SJCRH30 (cell line): ENCODE measurements around the gene VSTM4. TPM values are rescaled to one million over a fixed set of nuclear protein-coding genes. Genes with fewer than 3 reads are reported as not detected.

Experiments used
- DNase-seq, 2 experiments: peaks; one replicate each; pipeline ENCODE4 v3.0.0-alpha.2; 2015 to 2020
- H3K27ac ChIP-seq: fragments of 250-450 bp; sonication (Bioruptor Pico); 2 replicates; pipeline ENCODE4 v1.5.1; 2020; ENCODE audit warnings: mild to moderate bottlenecking, moderate library complexity
- H3K27me3 ChIP-seq: fragments of 250-450 bp; sonication (Bioruptor Pico); 2 replicates; pipeline ENCODE4 v1.5.1; 2020; ENCODE audit warnings: mild to moderate bottlenecking, moderate library complexity
- H3K36me3 ChIP-seq: fragments of 250-450 bp; sonication (Bioruptor Pico); 2 replicates; pipeline ENCODE4 v1.5.1; 2020; ENCODE audit warnings: mild to moderate bottlenecking, moderate library complexity
- H3K4me1 ChIP-seq: fragments of 250-450 bp; sonication (Bioruptor Pico); 2 replicates; pipeline ENCODE4 v1.5.1; 2020; ENCODE audit warnings: mild to moderate bottlenecking, moderate library complexity
- H3K4me3 ChIP-seq: fragments of 250-450 bp; sonication (Bioruptor Pico); 2 replicates; pipeline ENCODE4 v1.5.1; 2020; ENCODE audit warnings: mild to moderate bottlenecking, moderate library complexity
- H3K9me3 ChIP-seq: fragments of 250-450 bp; sonication (Bioruptor Pico); replicated peaks from 2 replicates; pipeline ENCODE4 v1.5.1; 2020; ENCODE audit warnings: mild to moderate bottlenecking, moderate library complexity
- total RNA-seq: library from RNA; depleted of rRNA; stranded (reverse); fragments of >200 nt; shearing (Covaris generic); gene quantifications from 2 replicates; pipeline ENCODE4 v1.2.3, GENCODE V29; 2014

Gene VSTM4
- total RNA-seq, 1 experiment from 2014 or later: 7.2 TPM

DNA sequence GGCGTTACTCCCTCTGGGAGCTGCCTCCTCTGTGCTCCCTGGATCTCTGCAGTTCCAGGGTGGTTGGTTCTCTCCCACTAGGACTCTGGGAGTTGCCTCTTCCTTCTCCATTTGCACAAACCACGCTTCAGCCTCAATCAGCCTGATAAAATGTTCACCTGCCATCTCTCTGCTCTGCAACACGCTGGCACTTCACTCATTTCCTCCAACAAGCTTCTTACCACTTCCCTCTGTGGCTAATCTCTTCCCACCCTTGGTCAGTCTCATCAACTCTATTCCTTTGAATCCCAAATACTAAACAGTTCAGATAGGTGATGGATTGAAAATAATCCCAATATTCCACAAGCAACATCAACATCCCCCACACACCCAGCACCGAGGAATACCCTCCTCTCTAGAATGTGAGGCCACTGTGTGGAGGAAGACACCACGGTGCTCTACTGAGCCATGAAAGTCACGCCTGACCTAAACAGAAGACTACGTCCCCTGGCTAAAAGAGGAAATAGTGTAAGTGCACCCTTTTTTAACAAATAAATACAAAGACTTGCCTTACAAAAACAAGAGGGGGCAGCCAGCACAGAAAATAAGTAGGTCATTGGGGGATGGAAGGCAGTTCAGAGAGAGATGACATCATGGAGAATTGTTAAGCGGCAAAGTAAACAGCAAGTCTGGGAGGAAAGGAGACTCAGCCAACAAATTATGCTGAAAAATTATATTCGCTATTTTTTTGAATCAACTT is 20.4 kb upstream of the VSTM4 start:
- DNase-seq: no peak
- no peaks in the 10 kb centered on the region for H3K9me3 ChIP-seq
- H3K36me3 ChIP-seq: no peaks in the 10 kb centered on the region
- H3K4me1 ChIP-seq: peaks cover 37% of the 10 kb centered on the region
- H3K4me3 ChIP-seq: no peak overlapping the region
- H3K27ac ChIP-seq: no peak overlapping the region
- no peaks in the 10 kb centered on the region for H3K27me3 ChIP-seq

DNA sequence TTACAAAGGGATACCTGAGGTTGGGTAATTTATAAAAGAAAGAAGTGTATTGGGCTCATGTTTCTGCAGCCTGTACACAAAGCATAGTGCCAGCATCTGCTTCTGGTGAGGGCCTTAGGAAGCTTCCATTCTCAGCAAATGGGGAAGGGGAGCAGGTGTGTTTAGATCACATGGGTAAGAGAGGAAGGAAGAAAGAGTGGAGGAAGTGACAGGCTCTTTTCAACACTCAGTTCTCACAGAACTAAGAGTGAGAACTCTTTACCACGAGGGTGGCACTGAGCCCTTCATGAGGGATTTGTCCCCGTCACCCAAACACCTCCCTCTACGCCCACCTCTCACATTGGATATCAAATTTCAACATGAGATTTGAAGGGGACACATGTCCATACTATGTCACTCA is 19.0 kb upstream of the VSTM4 start:
- Histone ChIP-seq H3K27ac (no peak overlapping the region), H3K4me1 (peaks cover 25% of the 10 kb centered on the region), H3K9me3 (no peaks in the 10 kb centered on the region), H3K4me3 (no peak overlapping the region), H3K36me3 (no peaks in the 10 kb centered on the region), H3K27me3 (no peaks in the 10 kb centered on the region)
- no peak for DNase-seq

DNA sequence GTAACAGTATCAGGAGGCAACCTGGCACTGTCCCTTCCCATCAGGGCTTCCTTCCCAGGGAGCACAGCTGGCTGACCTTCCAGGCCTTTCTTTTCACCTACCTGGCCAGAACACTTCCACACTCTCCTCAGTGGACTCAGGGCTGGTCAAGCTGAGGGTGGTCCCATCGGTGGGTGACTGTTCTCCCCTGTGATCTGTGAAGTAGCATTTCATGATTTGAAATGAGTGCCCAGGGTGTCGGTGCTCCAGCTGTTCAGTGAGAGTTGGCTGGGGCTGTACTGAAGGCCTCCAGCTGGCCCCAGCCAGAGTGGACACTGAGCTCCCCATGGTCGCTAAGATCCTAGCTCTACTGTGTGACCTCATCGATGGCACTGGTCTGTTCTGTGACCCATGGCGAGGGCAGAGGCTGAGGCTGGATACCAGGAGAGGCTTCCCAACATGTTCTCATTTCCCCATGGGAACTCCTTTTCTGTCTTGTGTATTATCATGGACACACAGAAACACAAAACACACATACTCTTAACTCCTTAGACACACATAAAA is 18.5 kb upstream of the VSTM4 start, which contains the start of gene FAM170B:
TSS of gene FAM170B (minus strand) at position 316 of the 543 bp plus-strand sequence. CDS start at position 213, 103 bp downstream.
- Histone ChIP-seq H3K27me3 (no peaks in the 10 kb centered on the region), H3K4me1 (peaks cover 20% of the 10 kb centered on the region), H3K36me3 (no peaks in the 10 kb centered on the region), H3K27ac (no peak within 1 kb of the TSS), H3K9me3 (no peaks in the 10 kb centered on the region), H3K4me3 (no peak within 1 kb of the TSS)
- no peak for DNase-seq

DNA sequence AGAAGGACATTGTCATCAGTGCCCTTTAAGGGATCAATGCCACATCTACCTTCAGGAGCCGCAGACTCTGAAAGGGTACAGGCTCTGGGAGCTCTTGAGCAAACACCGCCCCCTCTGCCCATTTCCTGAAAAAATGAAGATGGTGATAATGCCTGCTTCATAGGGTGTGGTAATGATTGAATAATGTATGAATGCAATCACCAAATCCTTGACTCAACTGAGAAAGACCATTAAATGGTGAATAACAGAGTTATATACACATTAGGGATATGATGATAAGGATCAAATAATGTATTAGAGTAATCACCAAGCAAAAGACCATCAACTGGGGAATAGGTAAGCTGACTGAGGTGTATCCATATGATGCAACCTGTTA is 17.0 kb upstream of the VSTM4 start:
- Histone ChIP-seq H3K36me3 (no peaks in the 10 kb centered on the region), H3K27me3 (no peaks in the 10 kb centered on the region), H3K4me1 (peaks cover 11% of the 10 kb centered on the region), H3K27ac (no peak overlapping the region), H3K9me3 (no peaks in the 10 kb centered on the region), H3K4me3 (no peak overlapping the region)
- no peak for DNase-seq

DNA sequence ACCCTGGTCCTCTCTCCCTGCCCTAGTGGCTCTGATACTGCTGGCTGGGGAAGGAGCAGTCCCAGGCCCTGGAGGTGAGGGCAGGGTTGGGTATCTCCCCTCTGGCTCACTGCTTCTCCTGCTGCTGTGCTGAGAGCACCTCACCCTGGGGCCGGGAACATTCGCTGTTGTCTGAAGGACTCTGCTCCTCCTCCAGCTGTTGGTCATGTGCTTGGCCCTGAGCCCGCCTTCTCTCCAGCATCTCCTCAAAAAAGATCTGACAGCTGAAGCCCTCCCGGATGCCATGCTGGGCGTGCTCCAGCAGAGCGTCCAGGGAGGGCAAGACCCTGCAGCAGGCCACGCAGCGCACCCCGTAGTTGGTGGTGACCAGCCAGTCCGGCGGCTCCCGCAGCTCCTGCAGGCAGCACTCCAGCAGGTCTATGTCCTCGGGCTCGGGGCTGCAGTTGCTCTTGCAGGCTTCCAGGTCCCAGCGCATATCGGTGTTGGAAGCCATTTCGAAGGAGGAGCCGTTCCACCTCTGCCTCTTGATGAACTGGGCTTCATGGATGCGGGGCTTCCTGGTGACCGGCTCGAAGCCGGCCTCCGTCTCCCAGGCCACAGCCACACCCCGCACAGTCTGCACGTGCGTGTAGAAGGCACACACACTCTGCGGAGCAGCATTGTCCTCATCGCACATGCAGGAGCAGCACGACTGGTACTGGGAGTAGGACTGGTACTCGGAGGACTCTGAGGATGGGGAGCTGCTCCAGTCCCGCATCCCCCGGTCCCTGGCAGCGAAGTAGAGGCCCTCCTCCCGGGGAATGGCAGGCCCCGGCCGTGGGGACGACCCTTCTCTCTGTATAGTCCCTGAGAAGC is 16.4 kb upstream of the VSTM4 start:
- no peaks in the 10 kb centered on the region for H3K27me3 ChIP-seq
- H3K4me3 ChIP-seq: no peak overlapping the region
- peaks cover 11% of the 10 kb centered on the region for H3K4me1 ChIP-seq
- peak in 1 of 2 experiments; percentile 43 for DNase-seq
- H3K36me3 ChIP-seq: no peaks in the 10 kb centered on the region
- H3K27ac ChIP-seq: no peak overlapping the region
- H3K9me3 ChIP-seq: no peaks in the 10 kb centered on the region

DNA sequence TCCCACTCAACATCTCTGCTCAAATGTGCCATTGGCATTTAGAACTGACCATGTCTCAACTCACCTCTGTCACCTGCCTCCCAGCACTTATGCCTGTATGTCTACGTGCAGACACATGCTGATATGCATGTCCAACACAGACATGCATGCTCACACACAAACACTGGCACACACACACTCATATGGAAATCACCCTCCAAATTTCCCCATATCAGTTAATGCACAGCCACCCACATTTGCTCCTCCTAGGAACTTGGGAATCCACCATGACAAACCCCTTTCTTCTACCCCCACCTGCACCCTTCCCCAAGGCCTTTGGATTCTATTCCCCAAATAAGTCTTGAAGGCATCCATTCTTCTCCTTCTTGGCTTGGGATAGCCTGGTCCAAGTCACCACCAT is 14.1 kb upstream of the VSTM4 start:
- peaks cover 6% of the 10 kb centered on the region; the same call in 1 of the 2 replicates for H3K4me1 ChIP-seq
- H3K27ac ChIP-seq: no peak overlapping the region
- H3K4me3 ChIP-seq: no peak overlapping the region
- H3K9me3 ChIP-seq: 0 out of 2 replicates have a peak, but pooled peaks cover 3% of the 10 kb centered on the region
- H3K27me3 ChIP-seq: no peaks in the 10 kb centered on the region
- DNase-seq: no peak
- no peaks in the 10 kb centered on the region for H3K36me3 ChIP-seq

DNA sequence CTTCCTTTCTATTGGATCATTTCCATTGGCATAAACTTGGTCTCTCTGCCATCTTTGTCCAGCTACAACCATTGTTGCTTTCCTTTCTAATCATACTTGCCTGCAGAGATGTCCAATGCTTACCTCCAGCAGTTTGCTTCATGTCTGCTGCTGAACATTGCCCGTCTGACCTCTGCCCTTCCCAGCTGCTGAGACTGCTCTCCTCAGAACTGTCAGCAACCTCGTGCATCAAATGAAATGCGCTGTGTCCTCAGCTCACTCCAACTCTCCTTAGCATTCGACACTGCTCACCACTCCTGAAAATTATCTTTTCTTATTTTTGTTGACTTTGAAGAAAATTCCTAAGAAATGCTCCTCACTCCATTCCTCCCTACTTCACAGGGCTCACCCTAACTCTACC is 13.5 kb upstream of the VSTM4 start:
- H3K4me3 ChIP-seq: no peak overlapping the region
- peak in 1 of 2 experiments; percentile 29 for DNase-seq
- H3K27me3 ChIP-seq: no peaks in the 10 kb centered on the region
- H3K27ac ChIP-seq: no peak overlapping the region
- H3K36me3 ChIP-seq: no peaks in the 10 kb centered on the region
- H3K9me3 ChIP-seq: 0 out of 2 replicates have a peak, but pooled peaks cover 3% of the 10 kb centered on the region
- peaks cover 10% of the 10 kb centered on the region; the same call in 1 of the 2 replicates for H3K4me1 ChIP-seq

DNA sequence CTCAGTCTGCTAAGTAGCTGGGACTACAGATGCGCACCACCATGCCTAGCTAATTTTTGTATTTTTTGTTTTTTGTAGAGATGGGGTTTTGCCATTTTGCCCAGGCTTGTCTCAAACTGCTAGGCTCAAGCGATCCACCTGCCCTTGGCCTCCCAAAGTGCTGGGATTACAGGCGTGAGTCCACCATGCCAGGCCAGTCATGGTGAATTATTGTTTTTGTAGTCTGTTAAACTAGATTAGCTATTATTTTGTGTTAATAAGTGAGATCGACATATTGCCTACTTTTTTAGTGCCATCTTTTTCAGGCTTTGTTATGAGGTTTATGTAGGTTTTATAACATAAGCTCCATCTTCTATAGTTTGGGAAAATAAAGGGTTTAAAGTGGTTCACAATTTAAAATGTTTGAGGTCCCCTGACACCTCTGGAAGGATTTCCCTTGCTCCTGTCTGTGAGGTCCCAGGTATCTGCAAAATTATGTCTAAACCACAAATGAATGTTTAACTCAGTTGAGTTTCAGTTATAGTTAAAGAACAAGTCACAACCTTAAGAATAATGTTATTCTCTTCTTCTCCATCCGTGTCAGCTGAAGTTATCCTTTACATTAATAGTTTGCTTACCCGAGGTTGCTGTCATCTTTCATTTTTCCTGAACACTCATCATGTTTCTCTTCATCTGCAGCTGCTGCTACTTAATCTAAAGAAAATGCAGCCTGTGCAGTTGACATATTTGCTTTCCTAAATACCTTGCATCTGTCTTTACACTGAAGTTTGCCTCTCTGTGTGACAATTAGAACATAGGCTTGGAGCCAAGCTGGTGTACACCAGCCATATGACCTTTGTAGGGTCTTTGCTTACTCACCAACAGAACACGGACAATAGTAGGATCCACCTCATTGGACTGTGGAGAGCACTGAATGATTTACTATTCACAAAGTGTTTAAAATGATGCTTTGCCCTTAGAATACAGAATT is 8.9 kb upstream of the VSTM4 start:
- peak; percentile 54 to 84 for DNase-seq
- 0 out of 2 replicates have a peak, but pooled peaks cover 3% of the 10 kb centered on the region for H3K9me3 ChIP-seq
- H3K4me3 ChIP-seq: no peak overlapping the region
- peaks cover 6% of the 10 kb centered on the region; the same call in 1 of the 2 replicates for H3K4me1 ChIP-seq
- H3K36me3 ChIP-seq: no peaks in the 10 kb centered on the region
- peak overlapping the region; percentile 88 for H3K27ac ChIP-seq
- H3K27me3 ChIP-seq: no peaks in the 10 kb centered on the region

DNA sequence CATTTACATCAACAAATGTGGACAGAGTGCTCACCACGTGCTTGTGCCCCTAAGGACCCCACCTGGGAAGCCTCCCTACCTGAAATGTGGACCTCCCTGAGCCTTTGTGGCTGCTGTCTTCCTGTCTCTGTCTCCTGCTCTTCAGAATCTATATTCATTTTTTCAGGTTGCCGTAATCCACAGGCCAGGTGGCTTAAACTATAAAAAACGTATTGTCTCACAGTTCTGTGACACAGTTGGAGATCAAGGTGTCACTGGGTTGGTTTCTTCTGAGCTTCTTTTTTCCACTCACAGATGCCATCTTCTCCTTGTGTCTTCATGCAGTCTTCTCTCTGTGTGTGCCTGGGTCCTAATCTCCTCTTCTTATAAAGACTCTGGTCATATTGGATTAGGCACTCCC is 5.6 kb upstream of the VSTM4 start:
- Histone ChIP-seq H3K4me1 (0 out of 2 replicates have a peak, but pooled peaks cover 8% of the 10 kb centered on the region), H3K4me3 (no peak overlapping the region), H3K27ac (no peak overlapping the region), H3K27me3 (no peaks in the 10 kb centered on the region), H3K9me3 (0 out of 2 replicates have a peak, but pooled peaks cover 3% of the 10 kb centered on the region), H3K36me3 (no peaks in the 10 kb centered on the region)
- no peak for DNase-seq

DNA sequence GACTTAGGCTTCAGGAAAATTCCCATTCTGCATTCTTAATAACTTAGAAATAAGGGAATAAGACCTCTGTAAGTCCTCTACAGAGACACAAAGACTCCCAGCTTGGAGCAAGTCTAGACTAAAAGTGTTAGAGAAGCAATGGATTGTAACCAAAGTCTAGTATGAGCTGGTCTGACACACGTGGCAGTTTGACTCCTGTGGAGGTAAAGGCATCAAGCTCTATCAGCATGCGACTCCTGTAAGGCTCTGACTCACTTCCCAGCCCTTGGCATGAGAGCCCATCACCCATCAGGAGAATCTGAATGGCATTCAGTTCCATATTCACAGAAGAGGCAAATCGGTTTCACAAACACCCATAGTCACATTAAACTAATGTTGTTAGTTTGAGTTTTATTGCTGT is 4.4 kb upstream of the VSTM4 start:
- no peaks in the 10 kb centered on the region for H3K27me3 ChIP-seq
- H3K36me3 ChIP-seq: no peaks in the 10 kb centered on the region
- no peak overlapping the region for H3K27ac ChIP-seq
- no peaks in the 10 kb centered on the region for H3K9me3 ChIP-seq
- no peak overlapping the region for H3K4me3 ChIP-seq
- no peak for DNase-seq
- 0 out of 2 replicates have a peak, but pooled peaks cover 8% of the 10 kb centered on the region for H3K4me1 ChIP-seq

DNA sequence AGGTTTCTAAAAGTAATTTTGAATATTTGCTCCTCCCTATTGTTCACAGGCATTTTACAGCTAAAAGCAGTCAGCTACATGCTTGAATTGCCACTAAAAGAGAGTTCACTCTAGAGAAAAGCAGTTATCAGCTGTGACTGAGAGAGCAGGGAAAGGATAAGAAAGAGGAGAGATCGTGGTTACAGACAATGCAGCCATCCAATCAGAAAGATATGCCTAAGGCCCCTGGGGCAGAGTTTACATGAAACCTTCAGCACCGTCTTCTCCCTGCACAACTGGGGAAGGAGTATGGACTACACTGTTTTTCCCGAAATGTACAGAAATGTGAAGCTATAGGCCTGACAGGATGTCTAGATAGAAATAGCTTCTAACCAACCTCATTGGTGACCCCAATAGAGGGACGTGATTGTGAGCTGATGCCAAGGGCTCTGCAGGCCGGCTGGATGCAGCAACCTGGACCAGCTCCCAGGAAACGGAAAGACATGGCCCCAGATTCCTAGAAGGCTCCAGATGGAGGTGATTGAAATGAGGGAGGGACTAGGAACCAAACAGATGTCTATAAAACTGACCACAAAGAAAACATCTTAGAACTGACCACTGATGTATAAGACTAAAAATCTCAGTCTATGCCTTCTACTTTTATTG is 3.2 kb upstream of the VSTM4 start:
- Histone ChIP-seq H3K9me3 (no peaks in the 10 kb centered on the region), H3K27ac (no peak overlapping the region), H3K27me3 (no peaks in the 10 kb centered on the region), H3K36me3 (no peaks in the 10 kb centered on the region), H3K4me3 (no peak overlapping the region), H3K4me1 (0 out of 2 replicates have a peak, but pooled peaks cover 2% of the 10 kb centered on the region)
- DNase-seq: peak; percentile 16 to 61

DNA sequence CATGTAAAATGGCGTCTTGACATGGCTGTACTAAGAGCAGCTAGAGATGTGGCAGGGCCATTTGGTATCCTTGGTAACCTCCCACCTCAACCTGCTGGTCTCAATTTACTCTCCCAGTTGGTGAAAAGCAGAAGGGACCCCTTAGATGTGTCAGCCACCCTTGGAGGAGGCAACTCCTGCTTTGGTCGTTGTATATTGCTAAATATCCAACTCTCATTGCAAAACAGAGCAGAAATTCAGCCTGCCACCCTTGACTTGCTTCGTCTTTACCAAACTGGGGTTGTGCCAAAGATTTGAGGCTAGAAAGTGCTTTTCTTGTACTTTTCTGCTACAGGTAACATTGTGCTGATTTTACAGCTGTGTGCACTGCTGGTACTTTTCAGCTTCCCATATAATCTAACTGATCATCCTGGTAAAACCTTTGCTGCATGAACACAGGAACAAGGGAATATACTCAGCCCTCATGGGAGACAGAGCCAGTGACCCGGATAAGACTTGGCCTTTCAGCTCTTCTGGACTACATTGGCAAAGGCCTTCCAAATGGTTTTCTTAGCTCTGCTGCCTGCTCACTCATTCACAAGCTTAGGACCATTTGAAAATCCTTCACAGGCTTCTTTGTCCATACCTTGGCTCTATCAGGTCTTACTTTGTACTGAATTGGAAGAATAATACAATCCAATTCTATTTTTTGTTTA is 2.2 kb upstream of the VSTM4 start:
- no peaks in the 10 kb centered on the region for H3K9me3 ChIP-seq
- H3K27ac ChIP-seq: no peak overlapping the region
- H3K4me1 ChIP-seq: 0 out of 2 replicates have a peak, but pooled peaks cover 2% of the 10 kb centered on the region
- no peak overlapping the region for H3K4me3 ChIP-seq
- H3K36me3 ChIP-seq: no peaks in the 10 kb centered on the region
- no peaks in the 10 kb centered on the region for H3K27me3 ChIP-seq
- no peak for DNase-seq
